Neural progenitor cell (in vitro differentiated cells): ENCODE data around the gene COL8A2. TPM values are rescaled to one million over a fixed set of nuclear protein-coding genes. Genes with fewer than 3 reads are reported as not detected.

Source experiments
- DNase-seq: peaks from one replicate; pipeline ENCODE4 v3.0.0-alpha.2; 2016; ENCODE audit warnings: low spot score
- H2AFZ ChIP-seq: fragments of 200-600 bp; sonication (generic); replicated peaks from 2 replicates; pipeline ENCODE4 v1.6.1; 2016; ENCODE audit warnings: antibody characterized with exemption
- H3F3A ChIP-seq: fragments of 200-600 bp; sonication (generic); 2 replicates; pipeline ENCODE4 v1.6.1; 2016; ENCODE audit warnings: antibody characterized with exemption, low read depth
- H3K27ac ChIP-seq: fragments of 200-600 bp; sonication (generic); 2 replicates; pipeline ENCODE4 v1.5.1; 2016; ENCODE audit warnings: mild to moderate bottlenecking
- H3K27me3 ChIP-seq: fragments of 200-600 bp; sonication (generic); 2 replicates; pipeline ENCODE4 v1.6.1; 2016; ENCODE audit warnings: mild to moderate bottlenecking, moderate library complexity
- H3K36me3 ChIP-seq: fragments of 200-600 bp; sonication (generic); 2 replicates; pipeline ENCODE4 v1.5.1; 2016
- H3K4me1 ChIP-seq: fragments of 200-600 bp; sonication (generic); 2 replicates; pipeline ENCODE4 v1.6.1; 2016; ENCODE audit warnings: mixed run types
- H3K4me2 ChIP-seq: fragments of 200-600 bp; sonication (generic); 2 replicates; pipeline ENCODE4 v1.6.1; 2016
- H3K4me3 ChIP-seq: fragments of 200-600 bp; sonication (generic); 2 replicates; pipeline ENCODE4 v1.5.1; 2016
- H3K79me2 ChIP-seq: fragments of 200-600 bp; sonication (generic); 2 replicates; pipeline ENCODE4 v1.6.1; 2016; ENCODE audit warnings: low read depth
- H3K9ac ChIP-seq: fragments of 200-600 bp; sonication (generic); 2 replicates; pipeline ENCODE4 v1.6.1; 2016
- H3K9me3 ChIP-seq: fragments of 200-600 bp; sonication (generic); 2 replicates; pipeline ENCODE4 v1.5.1; 2016; ENCODE audit warnings: low read depth
- H4K20me1 ChIP-seq: fragments of 200-600 bp; sonication (generic); 2 replicates; pipeline ENCODE4 v1.6.1; 2016; ENCODE audit warnings: low read depth
- H3K27ac Mint-ChIP-seq: 3 replicates; pipeline ENCODE4 v1.8.0; 2021; ENCODE audit warnings: mixed read lengths
- H3K27me3 Mint-ChIP-seq: 2 replicates; pipeline ENCODE4 v1.8.0; 2022; ENCODE audit warnings: low read depth, mild to moderate bottlenecking, inconsistent platforms, moderate library complexity, mixed read lengths; ENCODE audit not compliant: insufficient read depth
- H3K36me3 Mint-ChIP-seq: 3 replicates; pipeline ENCODE4 v1.8.0; 2021; ENCODE audit warnings: mixed read lengths
- H3K4me1 Mint-ChIP-seq: 3 replicates; pipeline ENCODE4 v1.8.0; 2021; ENCODE audit warnings: mixed read lengths
- H3K4me3 Mint-ChIP-seq: 3 replicates; pipeline ENCODE4 v1.8.0; 2021; ENCODE audit warnings: mild to moderate bottlenecking, moderate library complexity, mixed read lengths
- H3K9me3 Mint-ChIP-seq: 3 replicates; pipeline ENCODE4 v1.8.0; 2020; ENCODE audit warnings: mixed read lengths
- EZH2 ChIP-seq: fragments of 200-600 bp; sonication (generic); IDR thresholded peaks from 2 replicates; pipeline ENCODE4 v1.6.1; 2017; ENCODE audit warnings: antibody characterized with exemption, mild to moderate bottlenecking, moderate library complexity
- EZH2phosphoT487 ChIP-seq: fragments of 200-600 bp; sonication (generic); IDR thresholded peaks from 2 replicates; pipeline ENCODE4 v1.6.1; 2017; ENCODE audit warnings: antibody characterized with exemption
- total RNA-seq: library from RNA; depleted of rRNA; stranded (reverse); fragments of >200 nt; gene quantifications from 2 replicates; pipeline ENCODE4 v1.2.3, GENCODE V29; 2015; ENCODE audit warnings: low replicate concordance
- TF ChIP-seq, protein P1 (sequence below): fragments of 200-600 bp; sonication (generic); IDR thresholded peaks from 2 replicates; pipeline ENCODE4 v1.5.1; 2017; ENCODE audit warnings: antibody characterized with exemption, mild to moderate bottlenecking

COL8A2 gene
- total RNA-seq, 1 donor from 2014 or later, result not detected

DNA sequence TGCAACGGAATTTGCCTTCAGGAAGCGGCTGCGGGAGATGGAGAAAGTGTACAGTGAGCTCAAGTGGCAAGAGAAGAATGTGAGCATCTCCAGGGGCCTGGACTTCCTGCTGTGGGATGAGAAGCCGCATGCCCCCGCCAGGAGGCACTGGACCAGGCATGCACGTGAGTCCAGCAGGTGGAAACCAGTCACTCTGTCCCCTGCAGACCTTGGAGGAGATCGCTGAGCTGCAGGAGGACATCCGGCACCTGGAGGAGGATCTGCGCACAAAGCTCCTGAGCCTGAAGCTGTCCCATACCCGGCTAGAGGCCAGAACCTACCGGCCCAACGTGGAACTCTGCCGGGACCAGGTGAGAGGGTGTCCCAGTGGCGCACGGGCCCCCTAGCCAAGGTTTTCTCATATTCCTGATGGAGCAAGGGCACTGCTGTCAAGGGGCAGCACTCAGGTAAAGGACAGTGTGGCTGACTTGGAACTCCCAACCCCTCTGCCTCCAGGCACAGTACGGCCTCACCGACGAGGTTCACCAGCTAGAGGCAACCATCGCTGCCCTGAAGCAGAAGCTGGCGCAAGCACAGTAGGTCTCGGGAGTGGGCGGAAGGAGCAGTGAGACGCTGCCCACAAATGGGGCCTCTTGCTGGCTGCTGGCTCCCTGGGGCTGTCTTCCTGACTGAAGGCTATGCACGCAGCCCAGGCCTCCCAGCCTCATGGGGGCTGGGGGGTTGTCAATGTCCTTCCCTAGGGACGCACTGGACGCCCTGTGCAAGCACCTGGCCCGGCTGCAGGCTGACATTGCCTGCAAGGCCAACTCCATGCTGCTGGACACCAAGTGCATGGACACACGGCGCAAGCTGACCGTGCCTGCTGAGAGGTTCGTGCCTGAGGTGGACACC is 37.5 kb downstream of the COL8A2 start:
- Mint-ChIP-seq H3K36me3 (peaks cover 17% of the 10 kb centered on the region), H3K4me1 (peaks cover 44% of the 10 kb centered on the region), H3K27ac (peak overlapping the region; percentile 90), H3K9me3 (peaks cover 2% of the 10 kb centered on the region), H3K27me3 (peaks cover 8% of the 10 kb centered on the region), H3K4me3 (peak overlapping the region; percentile 72)
- Histone ChIP-seq H3K79me2 (peaks cover 22% of the 10 kb centered on the region), H3K36me3 (no peaks in the 10 kb centered on the region), H2AFZ (no peak overlapping the region), H3K4me2 (no peak overlapping the region), H3K9ac (no peak overlapping the region), H3K27ac (no peak overlapping the region), H3K27me3 (no peaks in the 10 kb centered on the region), H3K4me3 (no peak overlapping the region), H3K4me1 (peaks cover 11% of the 10 kb centered on the region), H3K9me3 (no peaks in the 10 kb centered on the region), H4K20me1 (peaks cover 10% of the 10 kb centered on the region), H3F3A (peaks cover 12% of the 10 kb centered on the region)
- DNase-seq, result no peak
- TF ChIP-seq, protein P1, sequence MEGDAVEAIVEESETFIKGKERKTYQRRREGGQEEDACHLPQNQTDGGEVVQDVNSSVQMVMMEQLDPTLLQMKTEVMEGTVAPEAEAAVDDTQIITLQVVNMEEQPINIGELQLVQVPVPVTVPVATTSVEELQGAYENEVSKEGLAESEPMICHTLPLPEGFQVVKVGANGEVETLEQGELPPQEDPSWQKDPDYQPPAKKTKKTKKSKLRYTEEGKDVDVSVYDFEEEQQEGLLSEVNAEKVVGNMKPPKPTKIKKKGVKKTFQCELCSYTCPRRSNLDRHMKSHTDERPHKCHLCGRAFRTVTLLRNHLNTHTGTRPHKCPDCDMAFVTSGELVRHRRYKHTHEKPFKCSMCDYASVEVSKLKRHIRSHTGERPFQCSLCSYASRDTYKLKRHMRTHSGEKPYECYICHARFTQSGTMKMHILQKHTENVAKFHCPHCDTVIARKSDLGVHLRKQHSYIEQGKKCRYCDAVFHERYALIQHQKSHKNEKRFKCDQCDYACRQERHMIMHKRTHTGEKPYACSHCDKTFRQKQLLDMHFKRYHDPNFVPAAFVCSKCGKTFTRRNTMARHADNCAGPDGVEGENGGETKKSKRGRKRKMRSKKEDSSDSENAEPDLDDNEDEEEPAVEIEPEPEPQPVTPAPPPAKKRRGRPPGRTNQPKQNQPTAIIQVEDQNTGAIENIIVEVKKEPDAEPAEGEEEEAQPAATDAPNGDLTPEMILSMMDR, result no peak
- TF ChIP-seq EZH2, result no peak
- no peak for TF ChIP-seq EZH2phosphoT487

DNA sequence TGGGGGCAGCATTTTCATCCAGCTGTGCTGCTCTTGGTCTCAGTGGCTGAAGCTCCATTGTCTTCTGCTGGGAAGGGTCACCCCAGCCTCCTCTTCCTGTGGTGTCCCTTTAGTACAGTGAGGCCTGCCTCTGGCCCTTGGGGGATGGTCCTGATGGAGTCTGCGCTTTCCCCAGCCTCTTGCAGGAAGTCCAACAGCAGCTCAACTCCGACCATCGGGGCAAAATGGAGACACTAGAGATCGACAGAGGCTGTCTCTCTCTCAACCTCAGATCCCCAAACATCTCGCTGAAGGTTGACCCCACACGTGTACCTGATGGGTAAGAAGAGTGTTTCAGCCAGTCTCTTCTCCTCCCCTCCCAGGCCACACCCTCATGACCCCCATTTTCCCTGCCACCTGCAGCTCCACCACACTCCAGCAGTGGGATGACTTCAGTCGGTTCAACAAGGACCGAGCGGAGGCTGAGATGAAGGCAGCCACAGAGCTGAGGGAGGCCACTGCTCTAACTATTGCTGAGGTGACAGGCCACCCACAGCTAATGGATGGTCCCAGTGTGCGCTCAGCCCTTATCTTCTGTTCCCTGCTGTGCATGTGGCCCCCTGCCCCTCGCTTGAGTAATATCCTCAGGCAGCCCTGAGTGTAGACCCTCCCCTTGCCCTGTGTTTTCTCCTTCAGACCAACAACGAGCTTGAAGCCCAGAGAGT is 38.3 kb downstream of the COL8A2 start:
- no peak for DNase-seq
- no peak overlapping the region for H3K4me2 ChIP-seq
- H3F3A ChIP-seq, result peaks cover 13% of the 10 kb centered on the region
- no peaks in the 10 kb centered on the region for H3K36me3 ChIP-seq
- no peak overlapping the region for H3K4me3 ChIP-seq
- Mint-ChIP-seq H3K27me3 (peaks cover 8% of the 10 kb centered on the region), H3K27ac (peak overlapping the region; percentile 90), H3K36me3 (peaks cover 13% of the 10 kb centered on the region), H3K4me3 (peak overlapping the region; percentile 72), H3K4me1 (peaks cover 45% of the 10 kb centered on the region), H3K9me3 (peaks cover 2% of the 10 kb centered on the region)
- no peak overlapping the region for H3K27ac ChIP-seq
- no peaks in the 10 kb centered on the region for H3K27me3 ChIP-seq
- no peak overlapping the region for H2AFZ ChIP-seq
- TF ChIP-seq EZH2 (no peak), EZH2phosphoT487 (no peak)
- TF ChIP-seq, protein P1, result no peak
- no peak overlapping the region for H3K9ac ChIP-seq
- H3K9me3 ChIP-seq, result no peaks in the 10 kb centered on the region
- H3K4me1 ChIP-seq, result peaks cover 11% of the 10 kb centered on the region
- H4K20me1 ChIP-seq, result peaks cover 10% of the 10 kb centered on the region
- H3K79me2 ChIP-seq, result peaks cover 22% of the 10 kb centered on the region

DNA sequence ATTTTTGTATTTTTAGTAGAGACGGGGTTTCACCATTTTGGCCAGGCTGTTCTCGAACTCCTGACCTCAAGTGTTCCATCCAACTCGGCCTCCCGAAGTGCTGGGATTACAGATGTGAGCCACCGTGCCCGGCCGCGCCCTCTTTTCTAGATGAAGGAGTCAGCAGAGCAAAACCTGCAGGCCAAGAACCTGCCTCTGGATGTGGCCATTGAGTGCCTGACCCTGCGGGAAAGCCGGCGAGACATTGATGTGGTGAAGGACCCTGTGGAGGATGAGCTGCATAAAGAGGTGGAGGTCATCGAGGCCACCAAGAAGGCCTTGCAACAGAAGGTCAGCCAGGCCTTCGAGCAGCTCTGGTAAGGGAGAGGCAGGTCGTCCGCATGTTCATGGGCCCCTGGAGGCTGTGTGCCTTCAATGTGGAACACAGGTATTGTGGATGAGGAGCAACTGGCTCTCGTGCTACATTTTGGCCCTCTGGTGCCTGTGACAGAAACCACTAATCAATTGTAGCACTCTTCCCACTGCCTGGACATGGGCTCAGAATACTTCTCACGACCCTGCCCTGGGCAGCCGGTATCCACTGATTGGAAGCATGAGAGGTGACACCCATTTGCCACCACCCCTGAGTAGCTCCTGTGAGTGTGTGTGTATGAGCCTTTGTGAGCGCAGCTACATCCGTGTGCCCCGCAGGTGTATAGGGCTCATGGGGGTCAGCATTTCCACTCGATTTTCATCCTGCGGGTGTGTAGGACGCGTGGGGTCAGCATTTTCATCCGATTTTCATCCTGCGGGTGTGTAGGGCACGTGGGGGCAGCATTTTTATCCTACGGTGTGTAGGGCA is 39.1 kb downstream of the COL8A2 start:
- Mint-ChIP-seq H3K36me3 (peaks cover 12% of the 10 kb centered on the region), H3K9me3 (peaks cover 2% of the 10 kb centered on the region), H3K4me3 (peak overlapping the region; percentile 53), H3K27me3 (peaks cover 8% of the 10 kb centered on the region), H3K27ac (peak overlapping the region; percentile 76), H3K4me1 (peaks cover 45% of the 10 kb centered on the region)
- H3K9me3 ChIP-seq, result no peaks in the 10 kb centered on the region
- no peak overlapping the region for H3K4me3 ChIP-seq
- no peaks in the 10 kb centered on the region for H3K27me3 ChIP-seq
- H3F3A ChIP-seq, result peaks cover 13% of the 10 kb centered on the region
- no peak for DNase-seq
- peaks cover 11% of the 10 kb centered on the region for H3K4me1 ChIP-seq
- peaks cover 10% of the 10 kb centered on the region for H4K20me1 ChIP-seq
- no peak overlapping the region for H3K4me2 ChIP-seq
- H3K79me2 ChIP-seq, result peaks cover 21% of the 10 kb centered on the region
- TF ChIP-seq, protein P1, result no peak
- TF ChIP-seq EZH2 (no peak), EZH2phosphoT487 (no peak)
- H3K36me3 ChIP-seq, result no peaks in the 10 kb centered on the region
- no peak overlapping the region for H3K9ac ChIP-seq
- no peak overlapping the region for H2AFZ ChIP-seq
- no peak overlapping the region for H3K27ac ChIP-seq
